Islet of Langerhans (tissue), 1 donor: Measurements from ENCODE around the gene AGPAT3.

Experiments
- FAIRE-seq: peaks from one replicate; lab custom pipeline; 2011; peaks lifted over from hg19 to GRCh38; lab: Jason Lieb, UNC

Gene AGPAT3

DNA sequence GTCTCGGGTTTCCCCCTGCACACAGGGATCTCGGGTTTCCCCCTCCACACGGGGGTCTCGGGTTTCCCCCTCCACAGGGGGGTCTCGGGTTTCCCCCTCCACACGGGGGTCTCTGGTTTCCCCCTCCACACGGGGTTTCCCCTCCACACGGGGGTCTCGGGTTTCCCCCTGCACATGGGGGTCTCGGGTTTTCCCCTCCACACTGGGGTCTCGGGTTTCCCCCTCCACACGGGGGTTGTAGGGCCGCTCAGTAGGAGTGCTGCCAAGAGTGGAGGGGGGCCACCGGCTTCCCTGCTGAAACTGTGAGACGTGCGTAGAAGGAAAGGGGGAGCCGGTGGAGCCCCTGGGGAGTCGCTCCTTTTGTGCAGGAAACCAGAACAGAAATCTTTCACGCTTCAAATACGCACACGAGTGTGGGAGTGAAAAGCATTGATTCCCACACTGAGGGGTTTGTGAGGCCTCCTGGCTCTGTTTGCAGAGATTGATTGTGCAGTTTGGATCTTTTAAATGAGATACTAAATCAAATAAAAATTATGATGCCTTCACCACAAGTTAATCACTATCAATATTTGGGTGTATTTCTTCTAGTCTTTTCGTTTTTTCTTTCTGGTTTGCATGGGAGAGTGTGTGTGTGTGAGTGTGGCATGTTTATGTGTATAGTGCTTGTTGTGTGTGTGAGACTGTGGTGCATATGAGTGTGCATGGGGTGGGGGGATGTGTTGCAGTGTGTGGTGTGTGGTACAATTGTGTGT lies 92.8 kb downstream of the AGPAT3 start:
- FAIRE-seq: no peak

DNA sequence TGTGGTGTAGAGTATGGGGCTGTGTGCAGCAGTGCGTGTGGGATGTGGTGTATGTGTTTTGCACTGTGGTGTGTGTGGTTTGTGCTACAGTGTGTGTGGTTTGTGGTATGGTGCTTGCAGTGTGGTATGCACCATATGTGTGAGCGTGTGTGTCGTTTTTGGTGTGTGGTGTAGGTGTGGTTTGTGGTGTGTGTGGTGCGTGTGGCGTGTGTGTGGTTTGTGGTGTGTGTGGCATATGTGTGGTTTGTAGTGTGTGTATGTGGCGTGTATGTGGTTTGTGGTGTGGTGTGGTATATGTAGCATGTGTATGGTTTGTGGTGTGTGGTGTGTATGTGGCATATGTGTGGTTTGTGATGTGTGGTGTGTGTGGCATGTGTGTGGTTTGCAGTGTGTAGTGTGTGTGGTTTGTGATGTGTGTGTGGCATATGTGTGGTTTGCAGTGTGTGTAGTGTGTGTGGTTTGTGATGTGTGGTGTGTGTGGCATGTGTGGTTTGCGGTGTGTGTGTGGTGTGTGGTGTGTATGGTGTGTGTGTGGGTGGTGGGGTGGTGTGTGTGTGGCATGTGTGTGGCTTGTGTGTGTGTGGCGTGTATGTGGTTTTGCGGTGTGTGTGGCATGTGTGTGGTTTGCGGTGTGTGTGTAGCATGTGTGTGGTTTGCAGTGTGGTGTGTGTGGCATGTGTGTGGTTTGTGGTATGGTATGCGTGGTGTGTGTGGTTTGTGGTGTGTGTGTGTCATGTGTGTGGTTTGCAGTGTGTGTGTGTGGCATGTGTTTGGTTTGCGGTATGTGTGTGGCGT lies 93.5 kb downstream of the AGPAT3 start:
- FAIRE-seq: no peak

DNA sequence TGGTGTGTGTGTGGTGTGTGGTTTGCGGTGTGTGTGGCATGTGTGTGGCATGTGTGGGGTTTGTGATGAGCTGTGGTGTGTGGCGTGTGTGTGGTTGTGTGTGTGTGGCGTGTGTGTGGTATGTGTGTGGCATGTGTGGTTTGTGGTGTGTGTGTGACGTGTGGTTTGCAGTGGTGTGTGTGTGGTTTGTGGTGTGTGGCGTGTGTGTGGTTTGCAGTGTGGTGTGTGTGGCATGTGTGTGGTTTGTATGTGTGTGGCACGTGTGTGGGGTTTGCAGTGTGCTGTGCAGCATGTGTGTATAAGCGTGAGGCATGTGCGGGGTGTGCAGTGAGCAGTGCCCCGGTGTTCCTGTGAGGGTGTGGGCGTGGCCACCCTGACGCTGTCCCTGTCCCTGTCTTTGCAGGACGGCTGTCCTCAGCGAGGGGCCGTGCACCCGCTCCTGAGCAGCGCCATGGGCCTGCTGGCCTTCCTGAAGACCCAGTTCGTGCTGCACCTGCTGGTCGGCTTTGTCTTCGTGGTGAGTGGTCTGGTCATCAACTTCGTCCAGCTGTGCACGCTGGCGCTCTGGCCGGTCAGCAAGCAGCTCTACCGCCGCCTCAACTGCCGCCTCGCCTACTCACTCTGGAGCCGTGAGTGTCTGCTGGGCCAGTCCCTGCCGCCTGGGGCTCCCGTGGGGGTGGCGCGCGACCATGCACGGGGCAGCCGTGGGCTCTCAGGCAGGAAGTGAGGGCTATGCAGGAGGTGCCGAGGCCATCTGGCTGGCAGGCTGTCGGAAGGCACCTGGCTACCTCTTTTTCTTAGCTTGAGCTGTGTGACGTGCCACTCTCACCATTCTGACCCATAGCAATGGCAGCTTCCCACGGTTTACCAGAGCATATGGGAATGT lies 94.5 kb downstream of the AGPAT3 start:
- no peak for FAIRE-seq

- no peak for FAIRE-seq
These were observed 96.4 kb downstream of the AGPAT3 start for GRCh38 chr21:43961382-43961909.

DNA sequence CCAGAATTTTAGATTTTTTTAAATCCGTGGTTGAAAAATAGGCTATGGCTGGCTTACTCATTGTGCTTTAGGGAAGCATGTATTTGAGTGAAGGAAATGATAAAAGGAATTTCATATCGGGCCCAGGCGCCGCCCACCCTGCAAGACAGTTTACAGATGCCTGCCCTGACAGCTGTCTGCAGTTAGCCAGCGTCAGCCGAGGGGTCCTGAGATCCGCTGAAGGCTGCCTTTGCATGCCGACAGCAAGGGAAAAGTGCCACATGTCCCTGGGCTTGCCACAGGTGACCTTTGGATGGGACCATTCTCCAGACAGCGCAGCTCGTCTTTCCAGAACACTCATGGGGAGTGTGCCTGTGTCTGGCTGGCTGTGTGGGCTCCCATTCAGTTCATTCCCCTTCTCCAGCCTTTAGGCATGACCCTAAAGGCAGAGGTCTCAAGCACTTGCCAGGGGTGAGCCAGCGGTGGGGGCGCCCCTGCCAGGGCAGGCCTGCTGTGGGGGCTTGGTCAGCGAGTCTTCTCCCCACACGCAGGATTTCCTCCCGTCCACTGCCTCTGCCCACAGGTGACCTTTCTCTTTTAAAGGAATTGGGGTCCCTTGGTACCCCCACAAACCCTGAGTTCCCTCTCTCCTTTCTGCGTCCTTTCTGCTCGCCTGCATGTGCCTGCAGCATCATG lies 101.0 kb downstream of the AGPAT3 start:
- no peak for FAIRE-seq

DNA sequence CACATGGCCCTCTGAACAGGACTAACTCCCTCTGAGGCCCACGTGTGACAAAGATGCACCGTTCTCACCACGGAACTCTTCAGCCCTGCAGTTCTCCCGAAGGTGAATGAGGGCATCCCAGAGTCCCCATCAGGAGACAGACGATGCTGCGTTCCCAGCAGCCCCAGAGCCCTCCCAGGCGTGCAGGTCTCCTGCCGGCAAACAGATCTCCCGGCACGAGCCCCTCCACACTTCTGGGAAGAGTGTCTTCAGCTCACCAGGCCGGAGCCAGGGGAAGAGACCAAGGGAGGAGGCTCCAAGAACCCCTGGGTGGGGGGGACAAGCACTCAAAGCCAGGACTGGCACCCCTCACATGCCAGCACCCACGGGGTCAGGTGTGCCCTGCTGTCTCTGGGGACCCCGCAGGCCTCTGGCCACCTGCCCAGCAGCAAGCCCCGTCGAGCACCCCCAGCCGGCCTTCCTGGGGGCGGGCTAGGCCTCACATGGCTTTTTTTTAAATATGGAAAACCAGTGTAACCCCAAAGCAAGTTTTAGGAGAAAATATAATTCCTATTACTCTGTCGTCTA lies 102.0 kb downstream of the AGPAT3 start:
- no peak for FAIRE-seq

DNA sequence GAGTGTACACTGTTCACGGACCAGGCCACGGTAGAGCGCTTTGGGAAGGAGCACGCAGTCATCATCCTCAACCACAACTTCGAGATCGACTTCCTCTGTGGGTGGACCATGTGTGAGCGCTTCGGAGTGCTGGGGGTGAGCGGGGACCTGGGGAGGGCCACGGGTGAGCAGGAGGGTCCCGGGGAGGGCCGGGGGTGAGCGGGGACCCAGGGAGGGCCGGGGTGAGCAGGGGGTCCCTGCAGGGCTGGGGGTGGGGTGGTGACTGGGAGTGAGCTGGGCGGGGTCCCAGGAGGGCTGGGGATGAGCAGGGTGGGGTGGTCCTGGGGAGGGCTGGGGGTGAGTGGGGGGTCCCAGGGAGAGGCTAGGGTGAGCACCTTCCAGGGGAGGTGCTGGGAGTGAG lies 103.0 kb downstream of the AGPAT3 start:
- FAIRE-seq: no peak

DNA sequence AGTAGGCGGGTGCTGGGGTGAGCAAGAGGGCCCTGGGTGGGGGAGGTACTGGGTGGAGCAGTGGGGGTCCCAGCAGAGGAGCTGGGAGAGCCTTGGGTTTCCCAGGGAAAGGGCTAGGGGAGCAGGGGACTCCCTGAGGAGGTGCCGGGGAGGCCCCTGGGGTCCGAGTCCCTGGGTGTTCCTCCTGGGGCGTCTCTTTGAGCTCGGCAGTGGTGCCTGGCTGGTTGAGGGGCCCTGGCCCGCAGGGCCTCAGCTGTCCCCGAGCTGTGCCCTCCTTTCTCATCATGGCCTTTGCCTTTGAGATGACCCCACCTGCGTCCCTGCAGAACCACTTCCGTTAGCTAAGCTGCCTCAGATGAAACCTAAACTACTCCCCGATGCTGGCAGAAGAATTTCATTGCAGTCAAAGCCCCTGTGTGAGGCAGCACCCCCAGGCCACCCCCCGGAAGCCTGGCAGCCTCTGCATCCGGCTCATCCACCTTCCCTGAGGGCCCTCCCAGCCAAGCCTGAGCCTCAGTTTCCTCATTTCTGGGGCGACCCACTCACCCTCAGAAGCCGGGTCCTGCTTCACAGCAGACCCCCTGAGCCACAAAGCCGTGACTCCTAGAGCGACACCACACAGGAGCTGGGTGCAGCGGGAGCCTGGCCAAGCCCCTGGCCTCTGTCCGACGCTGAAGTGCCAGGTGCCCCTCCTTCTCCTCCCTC lies 103.5 kb downstream of the AGPAT3 start:
- no peak for FAIRE-seq

- no peak for FAIRE-seq
These were observed 104.1 kb downstream of the AGPAT3 start for GRCh38 chr21:43969115-43969444.

DNA sequence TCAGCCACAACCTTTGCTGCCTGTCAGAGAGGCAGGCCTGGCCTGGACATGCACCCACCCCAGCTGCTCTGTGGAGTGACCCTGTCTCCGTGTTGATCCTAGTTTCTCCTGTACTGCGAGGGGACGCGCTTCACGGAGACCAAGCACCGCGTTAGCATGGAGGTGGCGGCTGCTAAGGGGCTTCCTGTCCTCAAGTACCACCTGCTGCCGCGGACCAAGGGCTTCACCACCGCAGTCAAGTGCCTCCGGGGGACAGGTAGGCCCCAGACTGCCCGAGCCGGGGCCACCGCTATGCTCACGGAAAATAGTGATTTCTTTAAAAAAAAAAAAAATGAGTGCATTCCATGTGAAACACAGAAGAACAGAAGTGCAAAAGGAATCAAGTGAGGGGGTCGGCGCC lies 105.5 kb downstream of the AGPAT3 start:
- no peak for FAIRE-seq

GRCh38 chr21:43971201-43971991 lies 106.4 kb downstream of the AGPAT3 start:
- FAIRE-seq: no peak

DNA sequence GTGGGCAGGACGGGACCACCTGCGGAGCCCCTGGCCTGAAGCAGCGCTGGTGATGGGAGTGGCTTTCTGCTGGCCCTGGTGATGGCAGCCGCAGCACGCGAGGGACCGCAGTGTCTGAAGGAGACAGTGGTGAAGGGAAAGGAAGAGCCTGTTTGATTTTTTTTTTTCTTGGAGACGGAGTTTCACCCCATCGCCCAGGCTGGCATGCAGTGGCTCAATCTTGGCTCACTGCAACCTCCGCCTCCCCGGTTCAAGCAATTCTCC lies 106.9 kb downstream of the AGPAT3 start:
- no peak for FAIRE-seq

GRCh38 chr21:43972850-43973633 lies 108.0 kb downstream of the AGPAT3 start:
- no peak for FAIRE-seq

DNA sequence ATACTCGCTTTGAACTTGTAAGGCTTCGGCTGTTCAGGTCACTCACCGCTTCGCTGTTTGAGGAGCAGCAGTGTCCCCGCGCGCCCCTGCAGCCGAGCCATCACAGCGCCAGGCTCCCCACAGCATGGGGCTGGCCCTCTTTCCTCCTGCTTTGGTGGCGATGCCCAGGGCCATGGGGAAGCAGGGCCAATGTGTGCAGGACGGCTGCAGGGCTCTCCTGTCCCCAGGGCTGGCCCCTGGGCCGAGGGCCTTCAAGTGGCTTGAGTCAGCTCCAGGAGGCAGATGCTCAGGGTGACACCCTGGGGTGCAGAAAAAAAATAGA lies 108.6 kb downstream of the AGPAT3 start:
- FAIRE-seq: no peak

DNA sequence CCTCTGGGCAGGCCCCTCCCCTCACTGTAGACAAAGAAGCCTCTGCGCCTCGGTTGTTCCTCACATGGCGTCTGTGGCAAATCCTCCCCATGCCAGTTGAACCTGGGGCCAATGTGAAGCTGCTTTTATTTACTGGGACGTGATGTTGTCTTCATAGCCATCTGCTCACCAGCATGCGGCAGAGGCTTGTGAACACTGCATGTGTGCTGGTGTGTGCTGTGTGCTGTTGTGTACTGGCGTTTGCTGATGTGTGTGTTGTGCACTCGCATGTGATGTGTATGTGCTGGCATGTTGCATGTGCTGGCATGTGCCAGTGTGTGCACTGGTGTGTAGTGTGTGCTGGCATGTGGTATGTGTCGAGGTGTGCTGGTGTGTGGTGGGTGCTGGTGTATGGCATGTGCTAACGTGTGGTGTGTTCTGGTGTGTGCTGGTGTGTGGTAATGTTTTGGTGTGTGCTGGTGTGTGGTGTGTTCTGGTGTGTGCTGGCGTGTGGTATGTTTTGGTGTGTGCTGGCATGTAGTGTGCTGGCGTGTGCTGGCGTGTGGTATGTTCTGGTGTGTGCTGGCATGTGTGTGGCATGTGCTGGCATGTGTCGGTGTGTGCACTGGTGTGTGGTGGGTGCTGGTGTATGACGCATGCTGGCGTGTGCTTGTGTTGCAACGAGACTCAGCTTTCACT lies 109.9 kb downstream of the AGPAT3 start:
- FAIRE-seq: no peak

- no peak for FAIRE-seq
These were observed 110.6 kb downstream of the AGPAT3 start for GRCh38 chr21:43975469-43976098.

DNA sequence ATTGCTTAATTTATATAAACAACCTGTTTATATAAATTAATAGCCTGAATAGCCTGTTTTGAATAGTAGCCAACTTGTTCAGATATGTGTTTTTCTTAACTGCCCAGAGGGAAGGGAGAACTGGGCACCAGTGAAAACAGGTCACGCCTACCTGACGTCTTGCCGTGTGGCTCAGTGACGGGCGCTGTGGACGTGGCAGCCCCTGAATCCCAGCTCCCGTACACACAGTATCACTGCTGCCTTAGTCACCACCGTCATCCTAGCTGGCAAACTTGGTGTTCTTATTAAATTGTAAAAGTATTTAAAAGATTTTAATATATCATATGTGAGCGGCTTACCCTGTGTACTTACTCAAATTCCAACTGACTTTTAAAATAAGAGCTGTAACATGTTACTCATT lies 111.6 kb downstream of the AGPAT3 start:
- no peak for FAIRE-seq

- FAIRE-seq: no peak
These were observed 113.0 kb downstream of the AGPAT3 start for GRCh38 chr21:43978060-43978459.

DNA sequence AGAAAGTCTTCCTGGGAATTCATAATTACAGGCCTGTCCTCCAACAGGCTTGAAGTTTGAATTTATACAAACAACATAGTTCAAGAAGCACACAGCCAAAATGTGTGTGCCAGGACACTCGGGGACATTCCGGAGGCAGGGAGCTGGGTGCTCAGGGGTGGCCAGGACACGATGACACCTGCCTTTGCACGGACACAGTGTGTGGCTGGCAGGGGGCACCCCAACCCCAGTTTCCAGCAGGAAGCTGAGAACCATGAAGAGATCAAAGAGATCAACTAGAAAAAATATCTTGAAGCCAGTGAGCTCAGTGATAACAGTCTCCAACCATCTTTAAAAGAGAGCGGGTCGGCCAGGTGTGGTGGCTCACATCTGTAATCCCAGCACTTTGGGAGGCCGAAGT lies 114.6 kb downstream of the AGPAT3 start:
- no peak for FAIRE-seq
